Duodenal mucosa (tissue), 2 donors: Measurements from ENCODE around the gene KDELR3.

Experiments used
- H3K27ac ChIP-seq: one replicate; pipeline ENCODE4 v1.7.0; 2013; ENCODE audit warnings: low read depth, low read length
- H3K27me3 ChIP-seq, 2 donors: one replicate each; pipeline ENCODE4 v1.7.0; 2013; ENCODE audit warnings: low read length in 2 of 2, control low read depth in 1 of 2; ENCODE audit not compliant: insufficient read depth in 2 of 2, control insufficient read depth in 1 of 2
- H3K36me3 ChIP-seq, 2 donors: one replicate each; pipeline ENCODE4 v1.7.0; 2013; ENCODE audit warnings: low read length in 2 of 2, control low read depth in 1 of 2; ENCODE audit not compliant: insufficient read depth in 2 of 2, control insufficient read depth in 1 of 2
- H3K4me1 ChIP-seq, 2 donors: one replicate each; pipeline ENCODE4 v1.7.0; 2013; ENCODE audit warnings: low read length in 2 of 2, control low read depth in 1 of 2; ENCODE audit not compliant: insufficient read depth in 2 of 2, control insufficient read depth in 1 of 2
- H3K4me3 ChIP-seq, 2 donors: one replicate each; pipeline ENCODE4 v1.7.0; 2013; ENCODE audit warnings: low read length in 2 of 2, low read depth in 1 of 2
- H3K9ac ChIP-seq, 2 donors: one replicate each; pipeline ENCODE4 v1.7.0; 2013; ENCODE audit warnings: low read length in 2 of 2, low read depth in 1 of 2
- H3K9me3 ChIP-seq, 2 donors: one replicate each; pipeline ENCODE4 v1.7.0; 2013; ENCODE audit warnings: low read length in 2 of 2, control low read depth in 1 of 2; ENCODE audit not compliant: control insufficient read depth in 1 of 2

KDELR3 gene

GRCh38 chr22:38437416-38437815 is 30.5 kb upstream of the KDELR3 start:
- H3K9me3 ChIP-seq = no peaks in the 10 kb centered on the region
- no peaks in the 10 kb centered on the region for H3K4me1 ChIP-seq
- H3K27ac ChIP-seq = no peak overlapping the region
- peaks cover 0 to 6% of the 10 kb centered on the region in 2 donors for H3K27me3 ChIP-seq
- H3K36me3 ChIP-seq = no peaks in the 10 kb centered on the region
- H3K9ac ChIP-seq = no peak overlapping the region
- H3K4me3 ChIP-seq = no peak overlapping the region

DNA sequence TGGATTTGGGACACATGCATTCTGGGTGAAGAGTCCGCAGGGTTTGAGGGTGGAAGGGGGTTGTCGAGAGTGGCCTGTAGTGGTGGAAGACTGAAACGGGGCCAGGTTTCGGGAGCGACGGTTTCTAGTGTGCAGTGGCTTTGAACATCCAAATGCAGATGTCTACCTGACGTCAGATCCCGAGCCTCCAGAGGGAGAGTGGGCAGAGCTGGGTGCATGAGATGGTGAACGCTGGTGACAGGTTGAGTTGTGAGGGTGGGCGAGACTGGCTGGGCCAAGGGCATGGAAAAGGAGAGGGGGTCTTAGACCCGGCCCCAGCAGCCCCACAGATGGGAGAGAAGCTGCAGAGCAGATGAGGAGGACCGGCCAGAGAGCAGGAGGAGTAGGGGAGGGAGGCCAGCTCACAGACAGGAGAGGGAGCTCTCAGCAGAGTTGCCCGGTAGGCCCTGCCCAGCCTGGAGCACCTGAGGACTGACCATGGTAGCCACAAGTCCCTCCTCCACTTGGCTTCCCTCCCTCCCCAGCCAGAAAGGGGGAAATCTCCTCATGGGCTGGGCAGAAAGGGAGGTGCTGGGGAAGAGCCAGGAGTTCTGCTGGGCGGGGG is 27.0 kb upstream of the KDELR3 start:
- no peaks in the 10 kb centered on the region for H3K9me3 ChIP-seq
- no peak overlapping the region for H3K9ac ChIP-seq
- H3K27me3 ChIP-seq = peaks cover 8 to 24% of the 10 kb centered on the region in 2 donors
- no peaks in the 10 kb centered on the region for H3K36me3 ChIP-seq
- H3K4me1 ChIP-seq = no peaks in the 10 kb centered on the region
- no peak overlapping the region for H3K4me3 ChIP-seq
- H3K27ac ChIP-seq = no peak overlapping the region

GRCh38 chr22:38441620-38442287 is 26.1 kb upstream of the KDELR3 start:
- no peaks in the 10 kb centered on the region for H3K36me3 ChIP-seq
- no peak overlapping the region for H3K4me3 ChIP-seq
- no peak overlapping the region for H3K27ac ChIP-seq
- peaks cover 8 to 24% of the 10 kb centered on the region in 2 donors for H3K27me3 ChIP-seq
- H3K4me1 ChIP-seq = no peaks in the 10 kb centered on the region
- no peaks in the 10 kb centered on the region for H3K9me3 ChIP-seq
- no peak overlapping the region for H3K9ac ChIP-seq

DNA sequence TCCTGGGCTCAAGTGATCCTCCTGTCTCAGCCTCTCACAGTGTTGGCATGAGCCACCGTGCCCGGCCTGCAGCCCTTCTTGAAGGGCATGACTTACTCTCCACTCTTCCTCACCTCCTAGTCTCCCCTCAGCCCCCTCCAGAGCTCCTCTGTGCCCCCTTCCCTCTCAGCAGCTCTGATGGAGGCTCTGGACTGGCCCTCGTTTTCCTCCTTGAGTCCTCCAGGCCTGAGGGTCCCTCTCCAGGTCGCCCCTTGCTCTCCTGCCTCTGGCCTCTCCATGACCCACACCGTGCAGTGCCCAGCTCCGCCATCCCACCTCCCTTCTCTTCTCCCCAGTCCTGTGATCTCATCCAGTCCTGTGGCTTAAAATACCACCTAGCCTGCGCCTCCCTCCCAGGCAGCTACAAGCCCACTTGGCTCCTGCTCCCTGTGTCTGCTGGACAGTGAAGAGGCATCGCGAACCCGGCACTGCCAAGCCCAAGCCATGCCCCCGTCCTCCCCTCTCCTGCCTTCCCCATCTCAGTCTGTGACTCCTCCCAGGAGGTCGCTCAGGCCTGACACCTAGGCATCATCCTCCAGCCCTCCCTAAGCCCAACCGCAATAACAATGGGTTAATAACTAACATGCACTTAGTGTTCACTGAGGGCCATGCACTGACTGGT is 24.8 kb upstream of the KDELR3 start:
- Histone ChIP-seq H3K9ac (no peak overlapping the region), H3K4me3 (no peak overlapping the region), H3K36me3 (no peaks in the 10 kb centered on the region), H3K27ac (no peak overlapping the region), H3K27me3 (peaks cover 8 to 24% of the 10 kb centered on the region in 2 donors), H3K4me1 (no peaks in the 10 kb centered on the region), H3K9me3 (no peaks in the 10 kb centered on the region)

DNA sequence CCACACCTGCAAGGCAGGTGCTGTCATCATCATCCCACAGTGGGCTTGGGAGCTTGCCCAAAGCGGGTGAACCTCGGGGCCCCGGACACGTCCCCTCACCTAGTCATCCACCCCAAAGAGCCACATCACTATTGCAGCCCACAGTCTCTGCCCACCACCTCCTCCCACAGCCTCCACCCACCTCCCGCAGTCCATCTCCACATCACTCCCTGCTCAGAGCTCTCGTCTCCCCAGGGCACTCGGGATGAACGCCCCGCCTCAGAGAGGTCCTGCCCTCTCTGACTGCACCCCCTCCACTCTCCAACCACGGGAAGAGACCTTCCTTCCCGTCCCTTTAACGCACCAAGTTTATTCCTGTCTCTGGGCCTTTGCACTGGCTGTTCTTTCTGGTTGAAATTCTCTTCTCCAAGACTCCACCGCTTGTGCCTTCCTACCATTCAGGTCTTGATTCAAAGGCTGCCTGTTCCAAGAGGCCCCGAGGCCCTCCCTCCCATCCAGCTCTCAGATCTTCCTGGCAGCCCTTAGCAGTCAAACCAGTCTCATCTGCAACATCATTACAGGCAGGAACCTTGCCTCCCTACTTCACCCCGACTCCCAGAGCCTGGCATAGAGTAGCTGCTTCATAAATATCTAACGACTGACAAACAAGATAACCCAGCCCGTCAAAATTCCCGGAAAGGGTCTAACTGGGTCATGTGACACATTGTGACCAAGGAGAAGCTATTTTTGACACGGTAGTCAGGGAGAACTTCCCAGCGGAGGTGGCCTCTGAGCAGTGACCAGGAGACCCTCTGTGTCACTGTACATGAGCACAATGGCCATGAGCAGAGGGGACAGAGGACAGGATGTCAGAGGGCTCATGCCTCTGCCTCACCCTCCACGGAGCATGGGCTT is 24.0 kb upstream of the KDELR3 start:
- no peak overlapping the region for H3K4me3 ChIP-seq
- no peaks in the 10 kb centered on the region for H3K9me3 ChIP-seq
- no peak overlapping the region for H3K27ac ChIP-seq
- H3K36me3 ChIP-seq = no peaks in the 10 kb centered on the region
- no peaks in the 10 kb centered on the region for H3K4me1 ChIP-seq
- no peak overlapping the region for H3K9ac ChIP-seq
- peaks cover 8 to 26% of the 10 kb centered on the region in 2 donors for H3K27me3 ChIP-seq

GRCh38 chr22:38444783-38445182 is 23.1 kb upstream of the KDELR3 start:
- Histone ChIP-seq H3K4me3 (no peak overlapping the region), H3K36me3 (no peaks in the 10 kb centered on the region), H3K27ac (no peak overlapping the region), H3K4me1 (no peaks in the 10 kb centered on the region), H3K9me3 (no peaks in the 10 kb centered on the region), H3K9ac (no peak overlapping the region), H3K27me3 (peaks cover 15 to 33% of the 10 kb centered on the region in 2 donors)

GRCh38 chr22:38446018-38446601 is 21.8 kb upstream of the KDELR3 start:
- peaks cover 25 to 44% of the 10 kb centered on the region in 2 donors for H3K27me3 ChIP-seq
- no peaks in the 10 kb centered on the region for H3K9me3 ChIP-seq

DNA sequence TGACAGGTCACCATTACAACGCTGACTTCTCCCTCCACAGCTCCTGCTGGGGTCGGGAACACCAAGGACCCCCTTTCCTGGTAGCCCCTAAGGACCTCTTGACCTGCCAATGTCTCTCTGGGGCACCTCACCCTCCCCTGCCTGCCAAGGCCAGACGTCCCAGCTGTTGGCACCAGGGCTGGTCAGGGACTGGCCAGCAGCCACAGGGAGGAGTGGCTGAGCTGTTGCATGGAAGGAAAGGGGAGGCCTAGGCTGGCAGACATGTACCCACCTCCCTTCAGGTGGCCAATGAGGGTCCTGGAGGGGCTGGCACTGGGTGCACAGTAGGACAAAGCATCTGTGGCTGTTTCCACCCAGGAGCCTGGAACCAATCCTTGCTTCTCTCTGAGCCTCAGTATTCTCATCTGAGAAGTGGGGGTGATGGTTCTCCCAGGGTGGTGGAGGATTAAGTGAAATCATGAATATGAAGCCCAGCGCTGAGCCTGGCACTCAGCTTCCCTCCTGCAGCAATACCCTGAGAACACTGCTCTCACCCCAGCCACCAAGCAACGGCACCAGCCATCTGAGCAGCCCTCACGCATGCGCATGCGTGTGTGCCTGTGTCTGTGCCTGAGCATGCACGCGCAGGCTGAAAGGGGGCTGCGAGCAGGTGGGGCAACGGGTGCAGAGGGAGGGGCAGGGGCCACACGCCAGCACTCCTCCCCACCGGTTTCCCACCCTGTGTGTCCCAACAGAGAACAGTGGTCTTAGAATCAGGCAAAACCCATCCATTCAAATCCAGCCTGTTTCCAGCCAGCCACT is 18.8 kb upstream of the KDELR3 start:
- Histone ChIP-seq H3K9me3 (no peaks in the 10 kb centered on the region), H3K9ac (no peak overlapping the region), H3K36me3 (no peaks in the 10 kb centered on the region), H3K27me3 (peaks cover 43 to 55% of the 10 kb centered on the region in 2 donors), H3K4me1 (peaks cover under 1 to 3% of the 10 kb centered on the region in 2 donors), H3K27ac (no peak overlapping the region), H3K4me3 (no peak overlapping the region)

More at GRCh38 chr22:38446018-38446601, 21.8 kb upstream of the KDELR3 start:
- Histone ChIP-seq H3K9ac (no peak overlapping the region), H3K4me3 (no peak overlapping the region), H3K4me1 (no peaks in the 10 kb centered on the region), H3K27ac (no peak overlapping the region), H3K36me3 (no peaks in the 10 kb centered on the region)

GRCh38 chr22:38449776-38450175 is 18.1 kb upstream of the KDELR3 start:
- H3K4me3 ChIP-seq = no peak overlapping the region

More at GRCh38 chr22:38449776-38450175, 18.1 kb upstream of the KDELR3 start:
- H3K27ac ChIP-seq = no peak overlapping the region
- H3K9ac ChIP-seq = no peak overlapping the region
- peaks cover 4 to 7% of the 10 kb centered on the region in 2 donors for H3K4me1 ChIP-seq
- H3K27me3 ChIP-seq = peaks cover 44 to 55% of the 10 kb centered on the region in 2 donors
- no peaks in the 10 kb centered on the region for H3K9me3 ChIP-seq
- no peaks in the 10 kb centered on the region for H3K36me3 ChIP-seq
